Fibroblast of lung (primary cell): Measurements from ENCODE around the gene RNF225. TPM values are rescaled to one million over a fixed set of nuclear protein-coding genes. Genes with fewer than 3 reads are reported as not detected.

Experiments
- DNase-seq, 2 donors: peaks; one replicate each; pipeline versions ENCODE4 v3.0.0 to v3.0.0-alpha.2; 2010; ENCODE audit warnings: low read depth in 2 of 2
- H2AFZ ChIP-seq: 2 replicates; pipeline ENCODE4 v1.5.1; 2012; ENCODE audit warnings: low read length, control low read depth, inconsistent platforms
- H3K27ac ChIP-seq: 2 replicates; pipeline ENCODE4 v1.5.1; 2011; ENCODE audit warnings: low read length, control low read depth; ENCODE audit not compliant: insufficient read depth
- H3K27me3 ChIP-seq: 2 replicates; pipeline ENCODE4 v1.5.1; 2011; ENCODE audit warnings: mild to moderate bottlenecking, low read length; ENCODE audit not compliant: control insufficient read depth, insufficient read depth
- H3K36me3 ChIP-seq: 2 replicates; pipeline ENCODE4 v1.5.1; 2011; ENCODE audit warnings: low read length; ENCODE audit not compliant: control insufficient read depth, insufficient read depth
- H3K4me1 ChIP-seq: 2 replicates; pipeline ENCODE4 v1.5.1; 2011; ENCODE audit warnings: low read length; ENCODE audit not compliant: control insufficient read depth, insufficient read depth; ENCODE audit errors: extremely low read depth
- H3K4me2 ChIP-seq: 2 replicates; pipeline ENCODE4 v1.5.1; 2011; ENCODE audit warnings: low read length, control low read depth; ENCODE audit not compliant: insufficient read depth; ENCODE audit errors: extremely low read depth
- H3K4me3 ChIP-seq, 4 experiments: fragments of 200-600 bp in 1 of 4; sonication (generic) in 1 of 4; replicated peaks in 1 of 4; 2 replicates each; pipeline ENCODE4 v1.5.1; 2011 to 2016; ENCODE audit warnings: low read length in 4 of 4, low read depth in 3 of 4, mild to moderate bottlenecking in 3 of 4, control low read depth in 2 of 4, inconsistent platforms in 1 of 4, mixed read lengths in 1 of 4; ENCODE audit not compliant: insufficient read depth in 1 of 4; ENCODE audit errors: control extremely low read depth in 1 of 4
- H3K79me2 ChIP-seq: 2 replicates; pipeline ENCODE4 v1.5.1; 2012; ENCODE audit warnings: mild to moderate bottlenecking, low read length, inconsistent platforms; ENCODE audit not compliant: control insufficient read depth, insufficient read depth
- H3K9ac ChIP-seq: 2 replicates; pipeline ENCODE4 v1.5.1; 2011; ENCODE audit warnings: mild to moderate bottlenecking, low read length, control low read depth; ENCODE audit not compliant: insufficient read depth
- H3K9me3 ChIP-seq: 2 replicates; pipeline ENCODE4 v1.5.1; 2012; ENCODE audit warnings: low read depth, low read length; ENCODE audit not compliant: control insufficient read depth, insufficient read depth
- H4K20me1 ChIP-seq: 2 replicates; pipeline ENCODE4 v1.5.1; 2011; ENCODE audit warnings: low read length; ENCODE audit not compliant: control insufficient read depth, insufficient read depth; ENCODE audit errors: extremely low read depth
- CTCF ChIP-seq, 2 donors: IDR thresholded peaks in 1 of 2; conservative IDR thresholded peaks in 1 of 2; 1 replicate in 1 of 2; 2 replicates in 1 of 2; pipeline ENCODE4 v1.5.1; 2011 to 2012; ENCODE audit warnings: low read length in 2 of 2, control low read depth in 1 of 2, inconsistent platforms in 1 of 2, low read depth in 1 of 2, mild to moderate bottlenecking in 1 of 2
- EZH2 ChIP-seq: IDR thresholded peaks from 2 replicates; pipeline ENCODE4 v1.5.1; 2012; ENCODE audit warnings: low read length, control low read depth, mild to moderate bottlenecking; ENCODE audit errors: missing control alignments
- polyA plus RNA-seq, 2 donors: library from polyadenylated mRNA; depleted of rRNA in 1 of 2; stranded (reverse) in 1 of 2; unstranded in 1 of 2; fragments of >200 nt; gene quantifications; 2 replicates each; pipeline ENCODE4 v1.2.1, GENCODE V29; 2011 to 2012; ENCODE audit warnings: missing spikeins in 1 of 2
- total RNA-seq: library from RNA; depleted of rRNA; stranded (reverse); fragments of >200 nt; gene quantifications from 2 replicates; pipeline ENCODE4 v1.2.1, GENCODE V29; 2014

Gene RNF225
- total and polyA plus RNA-seq, 2 donors (not counting 1 experiment from before 2014, with no cell fraction given): not detected

- Histone ChIP-seq H3K36me3 (no peaks in the 10 kb centered on the region), H3K9me3 (no peaks in the 10 kb centered on the region), H3K4me1 (no peaks in the 10 kb centered on the region), H3K27me3 (no peaks in the 10 kb centered on the region), H2AFZ (no peak overlapping the region), H3K4me2 (peak overlapping the region; percentile 15), H3K9ac (no peak overlapping the region), H3K79me2 (no peaks in the 10 kb centered on the region), H3K4me3 (peak overlapping the region in 1 of 4 experiments; percentile 33), H3K27ac (no peak overlapping the region), H4K20me1 (no peaks in the 10 kb centered on the region)
- peak in 1 of 2 donors; percentile 39 for DNase-seq
- peak; percentile 27 for TF ChIP-seq EZH2
- no peak for TF ChIP-seq CTCF (conservative IDR thresholded peaks at IDR 0.05 in 1 of 2, IDR thresholded peaks at IDR 0.05 in 1 of 2; ENCODE audit: low read depth in 1 of 2, low read length in 2 of 2)
These were observed 39.3 kb upstream of the RNF225 start for GRCh38 chr19:58355908-58356765.

- H3K27me3 ChIP-seq: no peaks in the 10 kb centered on the region
- no peaks in the 10 kb centered on the region for H3K9me3 ChIP-seq
- no peak overlapping the region for H3K4me2 ChIP-seq
- DNase-seq: peak in 1 of 2 donors; percentile 14
- no peaks in the 10 kb centered on the region for H3K79me2 ChIP-seq
- no peak overlapping the region for H2AFZ ChIP-seq
- peak overlapping the region in 1 of 4 experiments; percentile 33 for H3K4me3 ChIP-seq
- H3K4me1 ChIP-seq: peaks cover 2% of the 10 kb centered on the region
- no peaks in the 10 kb centered on the region for H3K36me3 ChIP-seq
- H4K20me1 ChIP-seq: no peaks in the 10 kb centered on the region
- H3K9ac ChIP-seq: no peak overlapping the region
- H3K27ac ChIP-seq: no peak overlapping the region
- no peak for TF ChIP-seq EZH2
- TF ChIP-seq CTCF (conservative IDR thresholded peaks at IDR 0.05 in 1 of 2, IDR thresholded peaks at IDR 0.05 in 1 of 2; ENCODE audit: low read depth in 1 of 2, low read length in 2 of 2): no peak
These were observed 38.5 kb upstream of the RNF225 start for GRCh38 chr19:58356766-58357480.

GRCh38 chr19:58357481-58358145 is 37.8 kb upstream of the RNF225 start:
- Histone ChIP-seq H3K79me2 (no peaks in the 10 kb centered on the region), H3K9ac (no peak overlapping the region), H3K27ac (no peak overlapping the region), H3K4me3 (no peak overlapping the region), H2AFZ (no peak overlapping the region), H3K36me3 (no peaks in the 10 kb centered on the region), H4K20me1 (no peaks in the 10 kb centered on the region), H3K27me3 (no peaks in the 10 kb centered on the region), H3K4me1 (peaks cover 2% of the 10 kb centered on the region), H3K9me3 (no peaks in the 10 kb centered on the region), H3K4me2 (no peak overlapping the region)
- TF ChIP-seq EZH2 (no peak), CTCF (conservative IDR thresholded peaks at IDR 0.05 in 1 of 2, IDR thresholded peaks at IDR 0.05 in 1 of 2; ENCODE audit: low read depth in 1 of 2, low read length in 2 of 2) (no peak)
- no peak for DNase-seq
